IMR-90 (cell line): ENCODE data around the gene TJAP1. TPM values are rescaled to one million over a fixed set of nuclear protein-coding genes. Genes with fewer than 3 reads are reported as not detected.

Source experiments
- ATAC-seq: fragments of 200-7000 bp; cut with Tn5 transposase; 2 replicates; pipeline ENCODE4 v1.9.1; 2020; ENCODE audit warnings: low read depth, mild to moderate bottlenecking, moderate library complexity
- BruUV-seq: library from RNA; stranded (reverse); fragments of 400-500 nt; replicated peaks from 2 replicates; lab custom pipeline; 2021; lab: Mats Ljungman, UMichigan
- CTCF ChIA-PET: fragments of 300-600 bp; formaldehyde crosslinking; extraction: SDS; loops from one replicate; lab custom pipeline; 2021; ENCODE audit warnings: antibody characterized with exemption; lab: Yijun Ruan, JAX
- POLR2A ChIA-PET: fragments of 300-600 bp; sonication (Branson Sonifier 250); formaldehyde crosslinking; loops from one replicate; lab custom pipeline; 2022; ENCODE audit warnings: antibody characterized with exemption; ENCODE audit not compliant: unreplicated experiment; lab: Charles Lee
- DNase-seq: peaks from one replicate; pipeline ENCODE4 v3.0.0; 2013
- H2AFZ ChIP-seq: replicated peaks from 2 replicates; pipeline ENCODE3; 2013; ENCODE audit warnings: low read length, mild to moderate bottlenecking; ENCODE audit not compliant: poor library complexity
- H2AK5ac ChIP-seq: 2 replicates; pipeline ENCODE4 v1.6.1; 2013; ENCODE audit warnings: low read depth, low read length, inconsistent platforms
- H2AK9ac ChIP-seq: replicated peaks from 2 replicates; pipeline ENCODE3; 2013; ENCODE audit warnings: mild to moderate bottlenecking, low read depth, low read length, moderate library complexity; ENCODE audit not compliant: poor library complexity
- H2BK120ac ChIP-seq: 2 replicates; pipeline ENCODE4 v1.6.1; 2013; ENCODE audit warnings: low read depth, low read length, inconsistent platforms
- H2BK15ac ChIP-seq: 3 replicates; pipeline ENCODE4 v1.6.1; 2013; ENCODE audit warnings: low read depth, low read length, inconsistent platforms
- H2BK20ac ChIP-seq: 2 replicates; pipeline ENCODE4 v1.6.1; 2013; ENCODE audit warnings: low read depth, mild to moderate bottlenecking, inconsistent platforms, low read length, moderate library complexity
- H2BK5ac ChIP-seq: 2 replicates; pipeline ENCODE4 v1.6.1; 2013; ENCODE audit warnings: mild to moderate bottlenecking, low read depth, low read length, inconsistent platforms; ENCODE audit not compliant: poor library complexity, severe bottlenecking
- H3K14ac ChIP-seq: replicated peaks from 2 replicates; pipeline ENCODE4 v1.6.1; 2013; ENCODE audit warnings: low read depth, low read length, inconsistent platforms
- H3K18ac ChIP-seq: 2 replicates; pipeline ENCODE4 v1.6.1; 2013; ENCODE audit warnings: low read depth, low read length, control low read depth
- H3K23ac ChIP-seq: 2 replicates; pipeline ENCODE4 v1.6.1; 2013; ENCODE audit warnings: low read depth, low read length, inconsistent platforms
- H3K27ac ChIP-seq: 2 replicates; pipeline ENCODE4 v1.5.1; 2013; ENCODE audit warnings: mild to moderate bottlenecking, control low read depth, low read length; ENCODE audit not compliant: insufficient read depth
- H3K27me3 ChIP-seq: 2 replicates; pipeline ENCODE4 v1.6.1; 2013; ENCODE audit warnings: low read length; ENCODE audit not compliant: control insufficient read depth, insufficient read depth
- H3K36me3 ChIP-seq: 2 replicates; pipeline ENCODE4 v1.6.1; 2013; ENCODE audit warnings: low read length, mixed read lengths; ENCODE audit not compliant: control insufficient read depth, insufficient read depth
- H3K4ac ChIP-seq: 2 replicates; pipeline ENCODE4 v1.6.1; 2013; ENCODE audit warnings: low read depth, low read length, inconsistent platforms
- H3K4me1 ChIP-seq: 2 replicates; pipeline ENCODE4 v1.6.1; 2013; ENCODE audit warnings: low read length, mixed read lengths; ENCODE audit not compliant: control insufficient read depth, insufficient read depth
- H3K4me2 ChIP-seq: 2 replicates; pipeline ENCODE4 v1.6.1; 2013; ENCODE audit warnings: low read depth, mild to moderate bottlenecking, control low read depth, low read length, moderate library complexity
- H3K4me3 ChIP-seq: 2 replicates; pipeline ENCODE4 v1.5.1; 2013; ENCODE audit warnings: low read depth, mild to moderate bottlenecking, control low read depth, low read length, moderate library complexity; ENCODE audit not compliant: insufficient read depth
- H3K56ac ChIP-seq: 2 replicates; pipeline ENCODE4 v1.6.1; 2013; ENCODE audit warnings: low read length, inconsistent platforms; ENCODE audit not compliant: insufficient read depth; ENCODE audit errors: extremely low read depth
- H3K79me1 ChIP-seq, 2 experiments: 2 replicates each; pipeline ENCODE4 v1.6.1; 2013; ENCODE audit warnings: low read length in 2 of 2, inconsistent platforms in 1 of 2, low read depth in 1 of 2
- H3K9ac ChIP-seq: 2 replicates; pipeline ENCODE4 v1.6.1; 2013; ENCODE audit warnings: low read depth, low read length, control low read depth
- H3K9me1 ChIP-seq: 2 replicates; pipeline ENCODE4 v1.6.1; 2013; ENCODE audit warnings: low read length, inconsistent platforms; ENCODE audit not compliant: insufficient read depth
- H3K9me3 ChIP-seq: 2 replicates; pipeline ENCODE4 v1.6.1; 2013; ENCODE audit warnings: low read length; ENCODE audit not compliant: control insufficient read depth, insufficient read depth
- H4K20me1 ChIP-seq: 2 replicates; pipeline ENCODE4 v1.6.1; 2013; ENCODE audit warnings: low read length, inconsistent platforms; ENCODE audit not compliant: insufficient read depth
- H4K5ac ChIP-seq: 2 replicates; pipeline ENCODE4 v1.6.1; 2013; ENCODE audit warnings: mild to moderate bottlenecking, low read depth, low read length, control low read depth
- H4K8ac ChIP-seq, 2 experiments: 2 replicates each; pipeline ENCODE4 v1.6.1; 2013; ENCODE audit warnings: low read depth in 2 of 2, low read length in 2 of 2, control low read depth in 1 of 2, inconsistent platforms in 1 of 2
- H4K91ac ChIP-seq: 2 replicates; pipeline ENCODE4 v1.6.1; 2013; ENCODE audit warnings: low read depth, low read length, inconsistent platforms; ENCODE audit not compliant: insufficient read depth
- BHLHE40 ChIP-seq: fragments of 150-350 bp; IDR thresholded peaks from 2 replicates; pipeline ENCODE4 v1.6.1; 2016; ENCODE audit warnings: mild to moderate bottlenecking, low read depth, low read length
- CEBPB ChIP-seq: IDR thresholded peaks from 2 replicates; pipeline ENCODE4 v1.6.1; 2012; ENCODE audit warnings: low read depth, low read length, improper control_type of control experiment
- CHD1 ChIP-seq: IDR thresholded peaks from 2 replicates; pipeline ENCODE4 v1.6.1; 2012; ENCODE audit warnings: low read depth, low read length, improper control_type of control experiment
- CTCF ChIP-seq: conservative IDR thresholded peaks from 2 replicates; pipeline ENCODE4 v1.5.1; 2012; ENCODE audit warnings: mild to moderate bottlenecking, low read depth, low read length, improper control_type of control experiment
- ELK1 ChIP-seq: fragments of 150-350 bp; IDR thresholded peaks from 2 replicates; pipeline ENCODE4 v1.6.1; 2016; ENCODE audit warnings: low read depth, mild to moderate bottlenecking, low read length, moderate library complexity, borderline replicate concordance
- FOS ChIP-seq: fragments of 150-350 bp; IDR thresholded peaks from 2 replicates; pipeline ENCODE4 v1.6.1; 2016; ENCODE audit warnings: low read depth, low read length
- MAFK ChIP-seq: IDR thresholded peaks from 2 replicates; pipeline ENCODE4 v1.6.1; 2012; ENCODE audit warnings: low read depth, low read length, improper control_type of control experiment
- MAZ ChIP-seq: IDR thresholded peaks from 2 replicates; pipeline ENCODE4 v1.6.1; 2012; ENCODE audit warnings: low read depth, mild to moderate bottlenecking, low read length, improper control_type of control experiment, moderate library complexity, borderline replicate concordance
- MXI1 ChIP-seq: IDR thresholded peaks from 2 replicates; pipeline ENCODE4 v1.6.1; 2012; ENCODE audit warnings: low read depth, mild to moderate bottlenecking, low read length, moderate library complexity, borderline replicate concordance
- NFE2L2 ChIP-seq: fragments of 150-350 bp; IDR thresholded peaks from 2 replicates; pipeline ENCODE4 v1.6.1; 2016; ENCODE audit warnings: low read depth, mild to moderate bottlenecking, low read length
- POLR2A ChIP-seq: IDR thresholded peaks from 2 replicates; pipeline ENCODE4 v1.6.1; 2012; ENCODE audit warnings: mild to moderate bottlenecking, low read depth, low read length
- RAD21 ChIP-seq: IDR thresholded peaks from 2 replicates; pipeline ENCODE4 v1.6.1; 2012; ENCODE audit warnings: low read length, improper control_type of control experiment
- RCOR1 ChIP-seq: IDR thresholded peaks from 2 replicates; pipeline ENCODE4 v1.6.1; 2012; ENCODE audit warnings: mild to moderate bottlenecking, low read length, improper control_type of control experiment; ENCODE audit not compliant: insufficient replicate concordance
- RFX5 ChIP-seq: IDR thresholded peaks from 2 replicates; pipeline ENCODE4 v1.8.0; 2012; ENCODE audit warnings: low read depth, mild to moderate bottlenecking, low read length, moderate library complexity
- SMC3 ChIP-seq: fragments of 150-350 bp; IDR thresholded peaks from 2 replicates; pipeline ENCODE4 v1.6.1; 2016; ENCODE audit warnings: low read depth, mild to moderate bottlenecking, antibody characterized with exemption, low read length, moderate library complexity
- USF2 ChIP-seq: fragments of 150-350 bp; IDR thresholded peaks from 2 replicates; pipeline ENCODE4 v1.6.1; 2017; ENCODE audit warnings: mild to moderate bottlenecking, antibody characterized with exemption, low read length, low read depth
- WGBS, 2 experiments: methylation state at CpG; one replicate each; pipeline versions ENCODE4 v1.1.5 to v1.1.7; 2013; ENCODE audit warnings: missing lambda C conversion rate in 2 of 2; ENCODE audit not compliant: insufficient read length in 1 of 2; ENCODE audit errors: extremely low coverage in 2 of 2; 5-methylcytosine and 5-hydroxymethylcytosine counted together
- dilution Hi-C: fragments of 300-500 bp; cut with HindIII; formaldehyde crosslinking; loops from one replicate; pipeline ENCODE4 v1.14.3; 2018; ENCODE audit warnings: low sequenced_read_pairs; ENCODE audit not compliant: unreplicated experiment
- in situ Hi-C: fragments of 300-500 bp; cut with MboI; formaldehyde crosslinking; loops from 3 replicates; pipeline ENCODE4 v1.14.3; 2019; ENCODE audit warnings: low sequenced_read_pairs, inconsistent platforms, mixed read lengths
- intact Hi-C: fragments of 100-400 bp; cut with micrococcal nuclease; formaldehyde crosslinking; loops from 2 replicates; pipeline ENCODE4 v1.10.0; 2022
- polyA plus RNA-seq, 3 experiments: library from polyadenylated mRNA; depleted of rRNA; stranded (reverse); fragments of >200 nt; gene quantifications; 2 replicates each; pipeline ENCODE4 v1.2.3, GENCODE V29; 2012; ENCODE audit warnings: low replicate concordance in 1 of 3
- total RNA-seq: library from RNA; depleted of rRNA; stranded (reverse); fragments of >200 nt; gene quantifications from 2 replicates; pipeline ENCODE4 v1.2.3, GENCODE V29; 2012

The TJAP1 gene
- total and polyA plus RNA-seq, 2 of the 4 experiments (the other 2 are of a cell fraction) = 12.2 to 34.2 TPM

GRCh38 chr6:43523284-43523683 is 45.9 kb downstream of the TJAP1 start:
- in situ Hi-C loops = no loop called here
- CTCF ChIA-PET = no interaction called here
- no CpG with 5 or more reads among the region's 3 CpGs for WGBS, 2 experiments

More at GRCh38 chr6:43523284-43523683, 45.9 kb downstream of the TJAP1 start:
- Histone ChIP-seq H3K79me1 (peaks cover 10 to 31% of the 10 kb centered on the region in 2 experiments), H4K5ac (no peak overlapping the region), H3K9me3 (no peaks in the 10 kb centered on the region), H3K36me3 (peaks cover 72% of the 10 kb centered on the region), H2BK20ac (no peak overlapping the region), H3K27me3 (no peaks in the 10 kb centered on the region), H3K4ac (no peak overlapping the region), H3K9me1 (peaks cover 5% of the 10 kb centered on the region; the same call in 1 of the 2 replicates), H2BK5ac (no peak overlapping the region), H3K23ac (no peak overlapping the region), H3K14ac (no peak overlapping the region), H3K9ac (no peak overlapping the region), H4K20me1 (no peaks in the 10 kb centered on the region), H3K4me3 (no peak overlapping the region), H2BK120ac (no peak overlapping the region), H3K56ac (no peak overlapping the region), H3K18ac (no peak overlapping the region), H3K27ac (no peak overlapping the region), H2AK9ac (no peak overlapping the region), H2BK15ac (no peak overlapping the region), H4K8ac (no peak overlapping the region), H2AFZ (no peak overlapping the region), H3K4me2 (no peak overlapping the region), H4K91ac (no peak overlapping the region), H3K4me1 (peaks cover 3% of the 10 kb centered on the region), H2AK5ac (no peak overlapping the region)
- DNase-seq (no peak), ATAC-seq (no peak)
- TF ChIP-seq RCOR1 (no peak), RFX5 (no peak), MAZ (no peak), MAFK (no peak), CTCF (no peak), RAD21 (no peak), BHLHE40 (no peak), ELK1 (no peak), FOS (no peak), USF2 (no peak), POLR2A (no peak), CHD1 (no peak), CEBPB (no peak), SMC3 (no peak), MXI1 (no peak), NFE2L2 (no peak)
- no TSS peak for BruUV-seq
- intact Hi-C loops = loop anchor here (5.0 kb wide), 1 partner anchor 39 kb away; no protein-coding TSS in a partner anchor
- dilution Hi-C loops = no loop called here
- POLR2A ChIA-PET = no interaction called here
